ENCODE results near the gene C17orf67.

C17orf67 gene

DNA sequence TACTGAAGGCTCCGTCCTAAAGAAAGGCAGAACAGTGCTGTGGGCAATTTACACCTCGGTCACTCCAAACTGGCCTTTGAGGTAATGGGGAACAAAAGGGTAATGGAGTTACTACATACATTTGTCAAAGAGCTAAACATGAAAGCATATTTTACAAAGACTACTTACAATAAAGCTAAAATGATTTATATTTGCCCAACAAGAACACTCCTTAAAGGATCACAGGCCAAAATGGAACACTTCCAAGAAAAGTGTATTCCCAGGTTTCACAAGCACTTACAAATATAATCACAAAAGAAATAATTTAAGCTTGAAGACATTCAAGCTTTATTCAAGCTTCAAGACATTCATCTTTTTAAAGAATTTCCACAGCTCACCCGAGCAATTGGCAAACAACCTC is 29.3 kb downstream of the C17orf67 start:
- no peak for DNase-seq

DNA sequence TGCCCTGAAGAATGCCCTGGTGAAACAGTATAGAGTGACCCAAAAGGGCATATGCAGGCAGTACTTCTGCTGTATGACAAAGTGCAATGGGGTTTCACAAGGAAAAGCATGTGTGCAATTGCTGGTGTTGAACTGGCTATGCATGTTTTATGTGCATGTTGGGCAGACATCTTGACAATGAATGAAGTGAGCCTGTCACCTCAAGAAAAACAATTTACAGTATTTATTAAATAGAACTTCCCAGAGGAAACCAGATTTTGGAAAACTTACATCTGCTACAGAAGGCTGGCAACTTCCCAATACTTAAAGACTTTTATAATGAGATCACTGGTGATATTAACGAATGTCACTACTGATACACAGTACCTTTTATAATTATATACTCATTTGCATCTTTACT is 30.6 kb downstream of the C17orf67 start:
- DNase-seq = no peak

DNA sequence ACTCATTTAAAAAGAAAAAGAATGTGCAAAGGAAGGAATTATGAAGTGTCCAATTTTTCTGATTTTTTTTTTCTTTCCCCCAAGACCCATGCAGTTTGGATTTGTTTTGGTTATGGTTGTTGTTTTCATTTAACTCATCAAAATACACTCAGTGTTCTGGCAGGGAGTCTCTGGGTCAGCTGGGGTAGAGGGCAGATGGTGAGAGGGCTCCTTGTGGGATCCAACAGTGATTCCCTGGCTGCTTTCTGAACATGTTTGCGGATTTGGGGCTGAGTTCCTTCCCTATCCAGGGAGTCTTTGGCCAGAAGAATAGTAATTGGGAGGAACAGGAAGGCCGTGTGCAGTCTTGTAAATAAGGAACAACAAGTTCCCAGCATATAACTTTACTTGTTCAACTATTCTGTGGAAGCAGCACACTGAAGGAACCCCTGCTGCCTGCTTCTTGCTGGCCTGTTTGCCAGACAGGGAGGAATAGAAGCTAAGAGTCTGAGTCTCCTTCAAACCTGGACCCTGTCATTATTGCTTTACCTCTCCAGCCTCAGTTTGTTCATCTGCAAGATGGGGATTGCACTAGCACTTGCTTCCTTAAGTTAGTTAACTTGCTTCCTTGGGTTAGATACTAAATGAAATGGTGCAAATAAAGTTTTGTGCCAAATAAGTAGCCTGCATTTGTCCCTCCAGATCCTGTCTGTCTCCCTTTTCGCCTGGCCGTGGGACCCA is 32.1 kb downstream of the C17orf67 start:
- DNase-seq = no peak

DNA sequence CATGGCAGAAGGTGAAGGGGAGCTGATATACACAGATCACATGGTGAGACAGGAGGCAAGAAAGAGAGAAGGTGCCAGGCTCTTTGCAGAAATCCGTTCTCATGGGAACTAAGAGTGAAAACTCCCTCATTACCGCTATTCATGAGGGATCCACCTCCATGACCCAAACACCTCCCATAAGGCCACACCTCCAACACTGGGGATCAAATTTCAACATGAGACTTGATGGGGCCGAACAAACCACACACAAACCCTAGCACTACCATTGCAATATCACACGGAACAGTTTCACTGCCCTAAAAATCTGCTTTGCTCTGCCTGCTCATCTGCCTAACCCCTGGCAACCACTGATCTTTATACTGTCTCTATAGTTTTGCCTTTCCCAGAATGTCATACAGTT is 34.8 kb downstream of the C17orf67 start:
- DNase-seq = no peak

DNA sequence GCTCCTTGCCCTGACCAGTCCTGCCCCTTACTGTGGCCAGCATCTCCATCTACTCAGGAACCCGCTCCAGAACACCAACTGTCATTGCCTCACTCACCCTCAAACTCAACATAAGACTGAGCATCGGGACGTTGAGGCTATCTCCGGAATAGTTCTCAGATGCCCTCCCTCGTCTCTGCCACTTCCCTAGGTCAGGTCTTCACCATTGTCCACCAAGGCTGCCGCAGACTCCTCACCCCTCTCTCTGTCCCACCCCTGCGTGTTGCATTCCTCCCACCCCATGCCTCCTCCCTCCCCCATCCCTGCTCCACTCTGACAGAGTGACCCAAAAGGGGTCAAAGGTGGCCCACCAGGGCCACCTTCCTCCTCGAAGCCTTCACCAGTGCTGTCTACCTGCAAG is 37.2 kb downstream of the C17orf67 start:
- DNase-seq = no peak

DNA sequence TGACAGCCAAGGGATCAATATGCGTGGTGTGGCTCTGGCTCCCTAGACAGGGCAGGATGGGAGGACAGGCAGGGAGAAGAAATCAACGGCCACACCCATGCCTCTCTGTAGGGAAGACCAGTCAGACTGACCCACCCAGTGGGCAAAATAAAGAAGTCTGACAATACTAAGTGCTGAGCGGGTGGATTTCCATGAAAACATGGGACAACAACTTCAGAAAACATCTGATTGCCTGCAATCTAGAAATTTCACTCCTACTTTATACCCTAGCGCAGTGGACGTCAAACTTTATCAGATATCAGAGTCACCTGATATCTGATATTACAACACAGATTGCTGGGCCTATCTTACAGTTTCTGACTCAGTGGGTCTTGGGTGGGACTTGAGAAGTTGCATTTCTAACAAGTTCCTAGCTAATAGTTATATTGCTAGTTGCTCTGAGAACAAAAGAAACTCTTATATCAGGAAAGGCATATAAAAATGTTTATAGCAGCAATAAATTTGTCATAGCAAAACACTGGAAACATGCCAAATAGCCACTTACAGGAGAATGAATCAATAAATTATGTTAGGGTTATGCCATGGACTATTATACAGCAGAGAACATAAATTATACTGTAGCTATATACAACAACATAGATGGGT is 38.4 kb downstream of the C17orf67 start:
- DNase-seq = no peak

DNA sequence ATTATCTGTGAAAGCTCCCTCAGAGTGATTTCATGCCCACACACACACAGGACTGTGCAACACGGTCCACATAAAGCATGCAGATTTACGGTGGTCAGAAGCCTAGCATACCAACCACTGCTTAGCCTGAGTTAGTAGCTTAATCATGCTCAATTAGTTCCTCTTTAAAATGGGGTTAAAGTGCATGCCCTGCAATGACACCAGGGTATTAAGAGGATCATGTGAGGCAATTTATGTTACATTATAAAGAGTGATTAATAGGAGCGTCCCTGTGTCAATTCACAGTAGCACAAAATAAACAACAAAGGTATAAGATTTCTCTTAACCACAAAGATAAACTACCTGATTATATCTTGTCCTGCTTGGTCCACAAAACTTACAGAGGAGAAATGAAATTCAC is 39.8 kb downstream of the C17orf67 start:
- DNase-seq = no peak

DNA sequence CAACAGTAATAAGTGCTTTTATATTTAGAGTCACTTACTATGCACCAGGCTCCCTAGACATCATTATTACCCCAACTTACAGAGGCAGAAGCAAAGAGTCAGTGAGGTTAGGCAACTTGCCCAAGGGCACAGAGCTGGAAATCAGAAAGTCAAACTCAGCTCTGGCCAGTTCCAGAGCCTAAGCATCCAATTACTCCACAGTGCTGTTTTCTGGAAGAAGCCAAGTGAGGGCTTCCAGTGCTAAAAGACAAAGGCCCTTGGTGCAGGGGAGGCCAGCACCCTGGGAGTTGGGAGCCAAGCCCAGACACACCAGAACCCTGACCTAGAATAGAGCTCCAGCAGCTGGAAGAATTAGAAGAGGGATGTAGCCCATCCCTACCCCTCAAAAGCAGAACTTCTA is 40.2 kb downstream of the C17orf67 start:
- no peak for DNase-seq

DNA sequence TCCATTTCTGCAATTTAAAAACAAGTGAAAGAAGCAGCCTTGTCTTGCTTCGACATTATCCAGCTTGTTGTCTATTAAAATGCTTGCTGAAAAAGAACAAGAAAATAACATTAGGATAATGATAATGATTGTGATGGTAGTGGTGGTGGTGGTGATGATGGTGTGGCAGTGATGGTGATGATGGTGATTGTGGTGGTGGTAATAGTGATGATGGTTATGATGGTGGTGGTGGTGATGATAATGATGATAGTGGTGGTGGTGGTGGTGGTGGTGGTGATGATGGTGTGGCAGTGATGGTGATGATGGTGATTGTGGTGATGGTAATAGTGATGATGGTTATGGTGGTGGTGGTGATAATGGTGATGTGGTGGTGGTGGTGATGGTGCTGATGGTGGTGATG is 41.5 kb downstream of the C17orf67 start:
- no peak for DNase-seq

DNA sequence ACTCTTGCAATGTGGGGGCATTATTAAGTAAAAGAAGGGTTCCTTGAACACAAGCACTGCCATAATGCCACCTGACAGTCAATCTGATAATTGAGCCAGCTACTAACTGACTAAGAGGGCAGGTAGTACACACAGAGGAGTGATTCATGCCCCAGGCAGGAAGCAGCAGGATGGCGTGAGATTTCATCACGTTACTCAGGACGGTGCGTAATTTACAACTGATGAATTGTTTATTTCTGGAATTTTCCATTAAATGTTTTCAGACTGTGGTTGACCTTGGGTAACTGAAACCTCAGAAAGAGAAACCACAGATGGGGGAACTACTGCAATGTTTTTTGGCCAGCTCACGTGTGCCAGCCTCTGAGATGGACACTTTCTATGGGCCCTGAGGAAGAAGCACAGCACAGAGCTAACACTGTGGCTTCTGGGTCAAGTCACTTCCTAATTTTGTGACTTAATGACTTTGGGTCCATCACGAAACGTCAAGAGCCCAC is 46.7 kb downstream of the C17orf67 start:
- no peak for DNase-seq

DNA sequence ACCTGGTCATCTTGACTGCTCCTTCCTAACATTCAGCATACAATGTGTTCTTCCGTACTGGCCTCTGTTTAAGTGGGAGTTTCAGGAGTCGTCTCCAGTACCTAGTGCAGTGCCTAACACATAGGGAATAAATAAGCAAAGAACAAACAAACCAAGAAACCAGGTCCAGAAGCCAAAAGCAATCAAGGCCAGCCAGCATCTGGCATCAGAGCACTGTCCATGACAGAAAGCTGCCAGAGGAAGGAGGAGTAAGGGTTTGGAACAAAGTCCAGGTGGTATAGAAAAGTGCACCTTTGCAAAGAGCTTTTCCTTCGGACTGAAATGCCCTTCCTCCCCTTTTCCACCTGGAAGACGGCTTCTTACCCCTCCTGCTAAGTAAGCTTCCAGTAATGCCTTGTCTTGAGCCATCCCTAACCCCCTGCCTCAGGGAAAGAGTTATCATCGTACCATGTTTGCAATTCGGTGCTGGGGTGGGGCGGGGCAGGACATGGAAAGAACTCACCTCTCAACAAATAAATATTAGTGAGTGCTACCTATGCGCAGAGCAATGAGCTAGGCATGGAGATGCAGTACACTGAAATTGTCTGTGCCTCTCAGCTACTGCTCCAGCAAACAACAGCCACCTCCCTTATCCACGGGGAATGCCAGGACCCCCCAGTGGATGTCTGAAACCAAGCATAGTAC is 47.6 kb downstream of the C17orf67 start:
- DNase-seq = no peak

DNA sequence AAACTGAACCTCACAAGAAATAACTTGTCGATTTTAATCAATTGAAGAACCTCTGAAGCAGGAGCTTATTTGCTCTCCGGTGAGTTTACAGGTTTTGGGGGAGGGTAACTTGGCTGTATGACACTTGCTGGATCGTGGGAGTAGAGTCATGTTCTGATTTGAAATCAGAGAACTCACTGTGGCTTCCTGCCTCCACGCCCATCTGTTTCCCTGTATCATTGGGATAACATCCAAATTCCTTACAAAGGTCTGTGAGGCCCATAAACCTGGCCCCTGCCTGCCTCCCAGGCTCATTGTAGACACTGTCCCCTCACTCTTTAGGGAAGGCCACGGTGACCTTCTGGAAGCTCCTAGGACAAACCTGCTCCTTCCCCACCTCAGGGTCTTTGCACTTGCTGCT is 48.3 kb downstream of the C17orf67 start:
- no peak for DNase-seq

DNA sequence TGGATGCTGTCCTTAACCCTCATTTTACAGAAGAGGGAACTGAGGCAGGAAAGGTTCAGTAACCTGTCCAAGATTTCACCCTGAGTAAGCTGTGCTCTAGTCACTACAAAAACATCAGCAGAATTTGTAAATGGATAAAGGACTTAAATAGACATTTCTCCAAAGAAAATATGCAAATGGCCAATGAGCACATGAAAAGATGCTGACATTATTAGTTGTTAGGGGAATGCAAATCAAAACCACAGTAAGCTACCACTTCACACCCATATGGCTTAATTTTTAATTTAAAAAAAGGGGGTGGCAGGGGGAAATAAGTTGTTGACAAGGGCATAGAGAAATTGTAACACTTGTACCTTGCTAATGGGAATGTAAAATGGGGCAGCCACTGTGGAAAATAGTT is 51.4 kb downstream of the C17orf67 start:
- DNase-seq = no peak

DNA sequence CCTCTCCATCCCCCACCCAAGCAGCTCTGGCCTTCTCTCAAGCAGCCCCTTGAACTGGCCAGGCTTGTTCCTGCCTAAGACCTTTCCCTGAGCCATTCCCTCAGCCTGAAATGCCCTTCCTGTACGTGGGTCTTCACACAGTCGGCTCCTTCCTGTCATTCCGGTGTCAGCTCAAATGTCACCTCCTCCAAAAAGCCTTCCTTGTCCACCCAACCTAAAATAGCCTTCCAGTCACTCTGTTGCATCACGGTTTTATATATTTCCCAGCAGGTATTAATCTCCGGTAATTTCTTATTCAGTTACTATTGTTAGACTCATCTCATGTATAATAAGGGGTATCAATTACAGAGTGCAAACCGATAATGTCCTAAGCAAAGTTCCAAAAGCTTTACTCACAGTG is 51.8 kb downstream of the C17orf67 start:
- no peak for DNase-seq

DNA sequence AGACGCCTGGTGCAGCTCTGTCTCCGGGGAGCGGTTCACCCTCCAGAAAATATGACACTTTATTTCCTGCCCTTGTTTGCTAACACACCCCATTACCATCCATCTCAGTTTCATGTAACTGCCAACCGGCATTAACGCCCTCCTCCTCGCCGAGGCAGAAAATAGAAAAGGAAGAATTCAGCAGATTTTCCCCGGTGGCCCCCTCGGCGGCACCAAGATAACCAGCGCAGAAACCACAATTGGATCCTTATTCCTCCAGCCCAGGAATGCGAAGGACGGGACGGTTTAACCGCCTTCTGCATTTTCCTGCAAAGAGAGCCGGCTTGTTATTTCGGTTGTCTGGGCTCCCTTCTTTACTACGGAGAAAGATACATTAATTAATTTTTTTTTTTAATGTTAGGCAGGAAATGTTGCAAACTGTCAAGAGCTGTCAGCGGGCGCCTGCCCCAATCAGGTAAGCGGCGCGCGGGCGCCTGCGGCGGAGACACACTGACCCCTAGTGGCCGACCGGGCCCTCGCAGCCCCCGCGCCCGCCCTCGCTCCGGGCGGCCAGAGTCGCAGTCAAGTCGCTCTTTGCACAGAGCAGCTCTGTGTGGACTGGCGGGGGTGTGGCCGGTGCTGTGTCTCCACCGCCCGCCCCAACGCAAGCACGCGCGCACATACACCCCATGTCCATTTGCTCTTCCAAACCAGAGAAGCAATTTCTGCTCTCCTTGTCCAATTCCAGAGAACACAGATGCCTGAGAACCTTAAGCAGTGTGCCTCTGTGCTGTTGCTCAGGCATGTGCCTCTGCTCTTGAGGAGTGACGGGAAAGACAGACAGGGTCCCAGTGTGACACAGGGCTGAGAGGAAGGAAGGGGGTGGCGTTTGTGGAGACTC is 53.6 kb downstream of the C17orf67 start:
- peak; percentile 96 for DNase-seq

DNA sequence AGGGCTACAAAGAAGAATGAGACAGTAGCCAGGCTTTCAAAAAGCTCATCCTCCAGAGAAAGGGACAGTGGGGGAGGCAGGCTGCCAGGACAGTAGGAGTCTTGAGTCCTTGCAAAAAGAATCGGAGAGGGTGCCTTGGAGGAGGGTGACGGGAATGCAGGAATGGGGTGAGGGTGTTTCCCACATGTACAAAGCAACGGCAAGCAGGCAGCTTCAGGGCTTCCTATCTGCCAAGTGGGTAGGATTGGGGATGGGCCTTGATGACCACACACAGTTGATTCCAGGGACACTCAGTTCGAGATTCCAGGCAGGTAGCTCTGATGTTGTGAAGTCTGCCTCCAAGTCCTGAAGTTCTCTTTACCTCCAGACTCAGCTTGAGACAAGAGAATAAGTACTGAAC is 54.4 kb downstream of the C17orf67 start:
- no peak for DNase-seq

DNA sequence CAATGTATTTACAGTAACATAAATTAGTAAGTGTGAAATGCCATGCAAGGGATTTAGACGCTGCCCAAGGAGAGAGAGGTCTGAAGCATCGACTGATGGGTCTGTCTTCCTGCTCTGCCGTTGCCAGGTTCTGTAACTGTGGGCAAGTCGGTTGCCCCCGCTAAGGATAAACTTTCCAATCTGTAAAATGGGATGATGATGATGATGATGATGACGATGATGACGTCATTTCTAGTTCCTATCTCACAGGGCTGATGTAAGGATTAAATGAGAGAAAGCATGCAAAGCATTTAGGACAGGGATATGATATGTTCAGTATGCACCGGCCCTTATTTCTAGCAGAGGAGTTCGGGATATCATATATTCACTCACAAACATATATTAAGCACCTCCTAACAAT is 54.8 kb downstream of the C17orf67 start:
- DNase-seq = no peak

DNA sequence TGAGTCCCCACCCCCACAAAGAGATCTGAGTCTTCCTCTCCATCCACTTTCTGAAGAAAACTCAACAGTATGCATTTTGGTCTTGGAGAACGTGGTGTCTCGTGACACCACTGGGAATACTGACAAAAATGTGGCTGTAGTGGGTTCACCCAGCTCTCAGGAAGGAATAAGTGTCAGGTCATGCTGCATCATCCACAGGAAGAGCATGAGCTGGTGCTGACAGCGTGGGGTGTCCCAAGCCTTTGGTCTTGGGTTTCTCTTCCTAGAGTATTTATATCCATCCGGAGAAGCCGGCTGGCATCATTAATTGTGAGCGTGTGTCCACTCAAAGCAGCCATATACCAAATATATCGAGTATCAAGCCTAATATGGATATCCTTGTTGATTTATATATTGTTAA is 55.9 kb downstream of the C17orf67 start:
- no peak for DNase-seq

DNA sequence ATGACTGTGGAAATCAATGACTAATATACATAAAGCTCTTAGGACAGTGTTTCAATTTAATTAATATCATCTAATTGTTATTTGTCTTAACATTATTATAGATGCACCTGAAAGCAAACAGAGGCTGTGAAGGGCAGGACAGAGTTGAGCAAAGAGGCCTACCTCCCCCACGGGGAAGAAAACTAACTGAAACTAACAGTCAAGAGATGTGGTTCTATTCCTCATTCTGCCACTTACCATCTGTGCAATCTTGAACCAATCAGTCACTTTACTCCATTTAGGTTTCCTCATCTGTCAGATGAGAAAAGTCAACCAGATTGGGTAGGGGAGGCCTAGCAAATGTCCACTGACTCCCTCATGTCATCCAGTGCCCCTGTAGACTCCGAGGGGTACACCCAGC is 59.1 kb downstream of the C17orf67 start:
- DNase-seq = no peak

DNA sequence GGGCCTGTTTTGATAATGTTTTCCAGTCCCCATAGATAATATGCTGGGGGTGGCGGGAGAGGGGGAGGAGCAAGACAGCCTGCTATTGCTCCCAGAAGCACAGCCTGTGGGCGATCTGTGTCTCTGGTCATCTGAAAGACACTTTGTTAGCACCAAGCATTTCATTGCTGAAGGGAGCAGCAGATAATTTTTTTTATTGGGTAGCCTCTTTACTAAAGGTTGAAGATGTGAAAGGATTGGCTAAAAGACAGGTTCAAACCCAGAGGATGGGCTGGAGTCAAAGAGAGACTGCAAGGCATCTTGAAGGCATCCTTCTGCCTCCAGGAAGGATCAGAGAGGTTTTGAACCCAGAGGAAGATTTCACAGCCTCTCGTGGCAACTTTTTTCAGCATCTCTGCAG is 60.6 kb downstream of the C17orf67 start:
- no peak for DNase-seq

DNA sequence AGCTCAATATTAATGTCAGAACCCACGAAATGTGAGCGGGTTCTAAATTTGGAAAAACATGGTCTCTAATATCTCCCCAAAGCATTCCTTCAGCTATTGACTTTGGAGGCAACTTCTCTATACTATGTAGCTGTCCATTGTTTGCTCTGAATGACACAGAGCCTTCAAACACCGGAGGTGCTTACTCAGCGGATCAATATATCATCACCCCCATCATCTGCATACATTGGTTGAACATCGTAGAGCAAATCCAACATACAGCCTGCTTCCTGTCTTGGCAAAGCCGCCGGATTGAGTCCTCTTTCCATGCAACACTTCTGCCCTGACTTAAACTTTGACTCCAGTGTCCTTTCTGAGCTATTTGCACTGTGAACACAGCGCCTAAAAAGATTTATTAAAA is 61.3 kb downstream of the C17orf67 start:
- DNase-seq = no peak

DNA sequence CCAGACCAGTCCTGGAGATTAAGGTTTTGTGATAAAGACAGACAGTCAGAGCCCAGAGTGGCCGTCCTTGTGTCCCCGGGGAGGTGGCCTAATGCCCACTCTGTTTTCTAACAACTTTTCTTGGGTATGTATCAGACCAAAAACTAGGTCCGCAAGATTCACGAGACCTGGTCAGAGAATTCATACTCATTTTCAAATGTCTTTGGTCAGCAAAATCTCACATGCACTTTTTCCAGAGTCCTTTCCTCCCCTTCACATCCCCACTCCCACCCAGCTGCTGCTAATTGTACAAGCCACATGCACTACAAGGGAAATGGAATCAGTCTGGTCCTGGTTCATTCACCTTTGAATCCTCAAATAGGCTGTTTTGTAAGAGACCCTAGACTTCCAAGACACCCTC is 61.7 kb downstream of the C17orf67 start:
- DNase-seq = no peak

DNA sequence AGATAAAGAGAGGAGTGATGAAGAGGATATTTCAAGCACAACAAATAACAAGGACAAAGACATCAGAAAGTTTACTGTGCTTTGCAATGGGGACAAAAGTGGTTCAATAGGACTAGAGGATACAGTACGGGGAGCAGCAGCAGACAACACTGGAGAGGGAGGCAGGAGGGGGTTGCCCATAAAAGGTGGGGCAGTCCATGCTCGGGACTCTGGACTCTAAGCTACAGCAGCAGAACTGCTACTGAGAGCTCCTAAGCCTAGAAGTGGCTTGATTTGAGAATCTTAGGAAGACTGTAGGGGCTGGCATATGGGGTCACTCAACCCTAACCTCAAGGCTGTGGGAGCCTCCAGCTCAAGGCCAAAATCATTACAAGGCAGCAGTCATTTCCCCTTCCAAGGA is 62.2 kb downstream of the C17orf67 start:
- no peak for DNase-seq

All from retina (tissue), 1 donor.